Measurements from ENCODE around the gene MAP7D1. TPM values are rescaled to one million over a fixed set of nuclear protein-coding genes. Genes with fewer than 3 reads are reported as not detected.
"Not testable (repeated sequence)": the region's sequence is repeated elsewhere in the genome, so short reads cannot be mapped to it uniquely, and the experiment has no call there.

MAP7D1 gene
- total RNA-seq, 2 experiments from 2014 or later, result 138 to 143 TPM

DNA sequence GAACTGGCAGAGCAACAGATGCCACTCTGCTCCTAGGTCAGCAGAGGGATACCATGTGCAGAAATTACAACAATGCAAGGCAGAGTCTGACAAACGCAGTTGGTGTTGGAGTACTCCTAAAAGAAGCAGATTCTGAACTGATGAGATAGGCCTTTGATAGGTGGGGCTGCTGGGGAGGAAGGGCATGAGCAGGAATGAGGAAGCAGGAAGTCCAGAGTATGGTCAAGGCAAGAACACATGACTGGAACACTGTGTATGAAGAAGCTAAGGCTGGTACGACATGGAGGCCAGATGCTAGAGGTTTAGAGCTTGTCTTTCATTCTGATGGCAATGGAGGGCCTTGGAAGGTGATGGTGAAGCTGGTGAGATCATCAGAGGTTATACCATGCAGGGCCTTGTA lies 56.8 kb downstream of the MAP7D1 start:
- CTCF ChIA-PET, result interaction anchor here (1.3 to 1.6 kb wide), 2 partner anchors 25 to 113 kb away, joined by 3 to 6 read pairs; no protein-coding TSS in a partner anchor
- Mint-ChIP-seq H3K27ac (no peak overlapping the region), H3K27me3 (no peaks in the 10 kb centered on the region), H3K36me3 (no peaks in the 10 kb centered on the region), H3K4me1 (ENCODE audit: low read depth) (peaks cover 4% of the 10 kb centered on the region), H3K9me3 (no peaks in the 10 kb centered on the region), H3K4me3 (no peak overlapping the region)
- intact Hi-C loops (cut with micrococcal nuclease), result no loop called here
- POLR2A ChIA-PET, result no interaction called here
- no peak for DNase-seq

DNA sequence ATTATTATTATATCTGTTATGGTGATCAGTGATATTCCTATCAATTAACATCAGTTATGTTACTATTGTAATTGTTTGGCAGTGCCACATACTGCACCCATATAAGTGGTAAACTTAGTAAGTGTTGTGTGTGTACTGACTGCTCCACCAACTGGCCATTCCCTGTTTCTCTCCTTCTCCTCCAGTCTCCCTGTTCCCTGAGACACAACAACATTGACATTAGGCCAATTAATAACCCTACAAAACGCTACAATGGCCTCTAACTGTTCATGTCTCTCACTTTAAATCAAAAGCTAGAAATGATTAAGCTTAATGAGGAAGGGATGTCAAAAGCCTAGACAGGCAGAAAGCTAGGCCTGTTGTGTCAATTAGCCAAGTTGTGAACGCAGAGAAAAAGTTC lies 61.7 kb downstream of the MAP7D1 start:
- Mint-ChIP-seq H3K27me3 (no peaks in the 10 kb centered on the region), H3K36me3 (no peaks in the 10 kb centered on the region), H3K27ac (no peak overlapping the region), H3K9me3 (no peaks in the 10 kb centered on the region), H3K4me1 (ENCODE audit: low read depth) (peaks cover 10% of the 10 kb centered on the region), H3K4me3 (no peak overlapping the region)
- intact Hi-C loops (cut with micrococcal nuclease), result no loop called here
- DNase-seq, result no peak
- ChIA-PET CTCF (interaction anchor here (0.6 kb wide), 1 partner anchor 208 kb away, joined by 4 read pairs; no protein-coding TSS in a partner anchor), POLR2A (no interaction called here)

DNA sequence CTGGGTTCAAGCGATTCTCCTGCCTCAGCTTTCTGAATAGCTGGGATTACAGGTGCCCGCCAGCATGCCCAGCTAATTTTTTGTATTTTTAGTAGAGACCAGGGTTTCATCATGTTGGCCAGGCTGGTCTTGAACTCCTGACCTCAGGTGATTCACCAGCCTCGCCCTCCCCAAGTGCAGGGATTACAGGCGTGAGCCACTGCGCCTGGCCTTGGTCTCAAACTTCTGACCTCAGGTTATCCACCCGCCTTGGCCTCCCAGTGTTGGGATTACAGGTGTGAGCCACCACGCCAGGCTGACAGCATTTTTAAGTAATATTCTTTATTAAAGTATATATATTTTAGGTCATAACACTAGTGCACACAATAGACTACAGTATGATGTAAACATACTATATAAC lies 65.9 kb downstream of the MAP7D1 start:
- intact Hi-C loops (cut with micrococcal nuclease), result loop anchor here (2.0 to 5.0 kb wide), 5 partner anchors 35 to 1255 kb away; partner anchors contain the start of genes AGO3 and OSCP1
- not testable (repeated sequence) for H3K27me3 Mint-ChIP-seq, H3K9me3 Mint-ChIP-seq, H3K4me3 Mint-ChIP-seq, DNase-seq, H3K27ac Mint-ChIP-seq
- POLR2A ChIA-PET, result interaction anchor here (1.8 kb wide), 1 partner anchor 73 kb away, joined by 13 read pairs; the partner anchor contains the start of gene TRAPPC3
- CTCF ChIA-PET, result interaction anchor here (1.5 to 2.2 kb wide), 2 partner anchors 64 to 72 kb away, joined by 3 to 6 read pairs; partner anchors contain the start of gene TRAPPC3
- H3K36me3 Mint-ChIP-seq, result peaks cover 18% of the 10 kb centered on the region
- H3K4me1 Mint-ChIP-seq (ENCODE audit: low read depth), result peaks cover 31% of the 10 kb centered on the region

DNA sequence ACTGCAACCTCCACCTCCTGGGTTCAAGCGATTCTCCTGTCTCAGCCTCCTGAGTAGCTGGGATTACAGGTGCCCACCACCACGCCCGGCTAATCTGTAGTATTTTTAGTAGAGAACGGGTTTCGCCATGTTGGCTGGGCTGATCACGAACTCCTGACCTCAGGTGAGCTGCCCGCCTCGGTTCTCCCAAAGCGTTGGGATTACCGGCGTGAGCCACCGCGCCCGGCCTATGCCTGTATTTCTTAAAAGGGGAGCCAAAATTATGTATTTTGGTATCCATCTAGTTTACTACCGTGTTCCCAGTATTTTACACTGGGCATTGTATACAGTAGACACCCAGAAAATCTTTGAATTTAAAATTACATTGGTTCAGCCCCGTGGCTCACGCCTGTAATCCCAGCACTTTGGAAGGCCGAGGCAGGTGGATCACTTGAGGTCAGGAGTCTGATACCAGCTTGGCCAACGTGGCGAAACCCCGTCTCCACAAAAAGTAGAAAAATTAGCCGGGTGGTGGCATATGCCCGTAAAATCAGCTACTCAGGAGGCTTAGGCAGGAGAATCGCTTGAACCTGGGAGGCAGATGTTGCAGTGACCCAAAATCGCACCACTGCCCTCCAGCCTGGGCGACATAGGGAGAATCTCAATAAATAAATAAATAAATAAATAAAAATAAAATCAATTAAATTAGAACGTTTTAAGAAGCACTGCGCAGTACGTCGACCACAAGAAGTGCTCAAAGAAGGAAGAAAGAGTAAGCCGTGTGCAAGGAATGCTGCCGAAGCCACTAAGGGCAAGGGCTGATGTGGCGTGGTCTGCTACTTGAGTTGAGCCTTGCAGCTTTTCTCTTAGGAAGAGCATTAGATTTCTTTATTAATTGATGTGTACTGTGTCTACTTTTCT lies 66.8 kb downstream of the MAP7D1 start:
- intact Hi-C loops (cut with micrococcal nuclease), result loop anchor here (2.0 to 5.0 kb wide), 5 partner anchors 35 to 1255 kb away; partner anchors contain the start of genes AGO3 and OSCP1
- DNase-seq, result no peak
- Mint-ChIP-seq H3K4me1 (ENCODE audit: low read depth) (peaks cover 31% of the 10 kb centered on the region), H3K27me3 (no peaks in the 10 kb centered on the region), H3K9me3 (no peaks in the 10 kb centered on the region), H3K36me3 (peaks cover 23% of the 10 kb centered on the region), H3K27ac (peak overlapping the region; percentile 100), H3K4me3 (peak overlapping the region; percentile 99)
- POLR2A ChIA-PET, result interaction anchor here (0.8 to 3.7 kb wide), 7 partner anchors 12 to 84 kb away, joined by 4 to 35 read pairs (median 9); partner anchors contain the start of genes MAP7D1 and TRAPPC3
- CTCF ChIA-PET, result interaction anchor here (0.8 to 3.0 kb wide), 9 partner anchors 32 to 228 kb away, joined by 3 to 37 read pairs (median 5); partner anchors contain the start of genes MAP7D1, OSCP1 and TRAPPC3

DNA sequence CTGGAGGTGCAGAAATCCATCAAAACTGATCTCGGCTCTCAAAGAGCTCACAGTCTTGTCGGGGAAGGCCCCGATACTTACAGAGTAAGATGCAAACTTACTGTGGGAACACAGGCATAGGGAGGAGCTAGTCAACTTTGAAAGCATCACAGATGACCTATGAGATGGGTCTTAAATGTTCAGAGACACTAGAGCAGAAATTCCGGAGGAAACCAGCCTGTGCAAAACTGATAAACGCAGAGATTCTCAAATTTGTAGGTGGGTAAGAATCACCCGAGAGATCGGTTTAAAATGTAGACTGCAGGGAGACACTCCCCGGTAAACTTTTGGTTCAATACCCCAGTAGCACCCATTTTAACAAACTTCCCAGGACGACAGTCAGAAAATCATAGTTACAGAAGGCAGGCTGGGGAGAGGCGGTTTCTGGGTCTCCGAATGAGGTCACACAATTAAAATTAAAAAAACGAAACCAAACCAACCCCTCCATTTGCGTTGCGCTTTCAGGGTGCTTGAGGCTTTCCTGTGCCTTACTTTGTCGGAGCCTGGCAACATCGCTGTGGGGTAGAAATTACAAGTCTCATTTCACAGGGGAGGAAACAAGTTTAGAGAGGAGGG lies 67.5 kb downstream of the MAP7D1 start:
- H3K27me3 Mint-ChIP-seq, result no peaks in the 10 kb centered on the region
- H3K4me3 Mint-ChIP-seq, result peak overlapping the region; percentile 99
- H3K36me3 Mint-ChIP-seq, result peaks cover 23% of the 10 kb centered on the region
- H3K4me1 Mint-ChIP-seq (ENCODE audit: low read depth), result peaks cover 30% of the 10 kb centered on the region
- peak overlapping the region; percentile 100 for H3K27ac Mint-ChIP-seq
- POLR2A ChIA-PET, result interaction anchor here (0.6 to 3.7 kb wide), 14 partner anchors 11 to 118 kb away, joined by 3 to 35 read pairs (median 6); partner anchors contain the start of genes MAP7D1, SH3D21 and TRAPPC3
- intact Hi-C loops (cut with micrococcal nuclease), result loop anchor here (2.0 to 5.0 kb wide), 5 partner anchors 36 to 1254 kb away; partner anchors contain the start of genes AGO3 and OSCP1
- CTCF ChIA-PET, result interaction anchor here (0.8 to 3.0 kb wide), 9 partner anchors 33 to 227 kb away, joined by 3 to 37 read pairs (median 5); partner anchors contain the start of genes MAP7D1, OSCP1 and TRAPPC3
- H3K9me3 Mint-ChIP-seq, result no peaks in the 10 kb centered on the region
- peak; percentile 63 for DNase-seq

DNA sequence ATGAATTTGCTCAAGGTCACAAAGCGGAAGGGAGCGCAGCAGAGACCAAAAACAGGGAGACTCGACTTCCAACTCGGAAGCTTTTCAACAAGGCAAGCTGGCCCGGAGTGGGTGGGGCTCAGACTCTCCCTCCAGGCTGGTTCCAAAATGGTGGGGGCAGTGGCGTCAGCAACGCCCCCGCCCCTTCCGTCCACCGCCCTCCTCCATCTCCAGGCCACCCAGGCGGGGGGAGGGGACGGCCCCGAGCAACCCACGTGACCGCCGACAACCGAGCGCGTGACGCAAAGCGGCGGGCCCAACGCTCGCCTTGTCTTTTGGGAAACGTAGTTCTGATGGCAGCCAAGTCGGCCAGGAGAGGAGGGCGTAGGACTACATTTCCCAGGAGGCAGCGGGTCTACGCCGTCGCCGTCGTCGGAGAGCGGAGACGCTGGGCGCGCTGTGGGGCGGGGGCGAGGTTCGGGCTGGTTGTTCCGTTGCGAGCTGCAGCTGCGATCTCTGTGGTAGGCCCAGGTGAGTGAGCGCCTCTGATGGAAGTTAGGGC lies 68.1 kb downstream of the MAP7D1 start, which contains the start of gene THRAP3:
Gene THRAP3, plus strand, starts transcription at position 448 of the 541 bp plus-strand sequence. CDS start 58,121 bp downstream, outside the sequence.
- Mint-ChIP-seq H3K36me3 (peaks cover 23% of the 10 kb centered on the region), H3K27me3 (no peaks in the 10 kb centered on the region)
- intact Hi-C loops (cut with micrococcal nuclease), result loop anchor here (1.0 to 5.0 kb wide), 9 partner anchors 37 to 1253 kb away; partner anchors contain the start of genes AGO3, OSCP1 and TRAPPC3

DNA sequence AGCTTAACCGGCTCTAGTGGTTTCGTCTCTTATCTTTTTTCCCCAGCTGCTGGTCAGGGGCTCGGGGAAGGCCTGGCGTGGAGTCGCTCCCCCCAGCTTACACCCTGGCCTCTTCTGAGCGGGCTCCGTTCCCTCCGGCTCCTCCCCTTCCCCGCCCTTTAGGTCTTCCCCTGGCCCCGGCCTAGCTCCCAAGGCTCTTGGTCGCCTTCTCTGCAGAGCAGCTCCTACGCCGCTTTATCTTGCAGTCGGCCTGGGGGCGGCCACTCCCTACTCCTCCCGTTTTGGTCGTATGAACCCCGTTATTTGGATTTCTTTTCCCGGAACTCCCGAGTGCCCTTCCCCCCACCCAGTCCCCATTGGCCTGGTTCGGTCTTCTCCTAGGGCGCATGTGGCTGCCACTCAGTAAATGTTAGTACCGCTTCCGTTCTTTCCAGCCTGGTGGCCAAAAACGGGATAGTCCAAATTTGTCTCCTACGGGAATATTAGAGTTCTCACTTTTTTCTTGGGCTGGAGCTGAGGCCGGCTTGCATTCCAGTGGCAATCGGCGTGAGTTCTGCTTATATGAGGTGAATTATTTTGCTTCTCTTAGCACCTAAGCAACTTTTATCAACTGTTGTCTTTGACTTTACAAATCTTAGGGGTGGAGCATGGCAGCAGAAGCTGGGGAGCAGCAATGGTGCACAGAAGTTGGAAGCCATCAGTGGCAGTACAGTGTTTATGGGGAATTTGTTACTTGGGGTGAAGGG lies 68.8 kb downstream of the MAP7D1 start:
- ChIA-PET POLR2A (interaction anchor here (0.7 to 3.7 kb wide), 14 partner anchors 10 to 239 kb away, joined by 3 to 35 read pairs (median 4); partner anchors contain the start of genes MAP7D1 and TRAPPC3), CTCF (interaction anchor here (0.8 to 3.0 kb wide), 12 partner anchors 18 to 343 kb away, joined by 3 to 37 read pairs (median 5); partner anchors contain the start of genes AGO1, MAP7D1 and TRAPPC3)
- Mint-ChIP-seq H3K36me3 (peaks cover 23% of the 10 kb centered on the region), H3K9me3 (no peaks in the 10 kb centered on the region), H3K4me1 (ENCODE audit: low read depth) (peaks cover 30% of the 10 kb centered on the region), H3K4me3 (peak overlapping the region; percentile 99), H3K27me3 (no peaks in the 10 kb centered on the region), H3K27ac (peak overlapping the region; percentile 100)
- DNase-seq, result no peak
- intact Hi-C loops (cut with micrococcal nuclease), result loop anchor here (1.0 to 5.0 kb wide), 8 partner anchors 37 to 1253 kb away; partner anchors contain the start of genes AGO3, OSCP1 and TRAPPC3

More for the DNA sequence above, 68.1 kb downstream of the MAP7D1 start, which contains the start of gene THRAP3:
- Mint-ChIP-seq H3K27ac (peak within 1 kb of the TSS; percentile 100), H3K4me1 (ENCODE audit: low read depth) (peaks cover 30% of the 10 kb centered on the region), H3K4me3 (peak within 1 kb of the TSS; percentile 99), H3K9me3 (no peaks in the 10 kb centered on the region)
- ChIA-PET CTCF (interaction anchor here (0.8 to 3.0 kb wide), 10 partner anchors 34 to 226 kb away, joined by 3 to 37 read pairs (median 6); partner anchors contain the start of genes MAP7D1, OSCP1 and TRAPPC3), POLR2A (interaction anchor here (0.6 to 3.7 kb wide), 15 partner anchors 10 to 240 kb away, joined by 3 to 35 read pairs (median 4); partner anchors contain the start of genes MAP7D1, SH3D21 and TRAPPC3)
- peak; percentile 100 for DNase-seq

DNA sequence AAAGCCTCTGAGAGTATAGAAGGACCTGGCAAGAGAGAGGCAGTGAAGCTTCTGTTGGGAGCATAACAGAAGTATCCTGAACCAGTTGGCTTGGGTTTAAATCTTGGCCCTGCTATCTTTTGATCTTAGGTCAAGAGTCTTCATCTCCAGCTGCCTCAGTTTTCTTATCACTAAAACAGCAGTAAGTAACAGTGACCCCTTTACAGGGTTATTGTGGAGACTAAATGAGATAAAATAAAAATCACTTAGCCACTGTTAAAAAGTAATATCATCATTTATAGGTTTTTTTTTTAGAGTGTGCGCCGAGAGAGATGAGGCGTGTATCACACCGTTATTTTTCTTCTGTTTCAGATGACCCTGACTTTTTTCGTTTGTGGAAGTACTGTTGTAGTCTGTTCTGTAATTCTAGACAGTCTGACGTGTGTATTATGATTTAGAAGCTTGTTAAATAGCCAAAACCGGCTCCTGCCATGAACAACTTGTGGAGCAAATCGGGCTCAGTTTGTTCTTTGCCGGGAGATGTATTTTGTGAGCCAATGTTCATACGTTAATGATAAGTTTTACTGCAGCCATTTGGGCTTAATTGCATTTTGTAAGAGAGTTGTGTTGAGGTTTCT lies 69.4 kb downstream of the MAP7D1 start:
- ChIA-PET POLR2A (interaction anchor here (0.6 to 3.7 kb wide), 8 partner anchors 9 to 141 kb away, joined by 3 to 35 read pairs (median 9); partner anchors contain the start of genes MAP7D1 and TRAPPC3), CTCF (interaction anchor here (0.8 to 3.0 kb wide), 8 partner anchors 18 to 344 kb away, joined by 3 to 19 read pairs (median 6); partner anchors contain the start of gene AGO1)
- DNase-seq, result no peak
- H3K4me1 Mint-ChIP-seq (ENCODE audit: low read depth), result peaks cover 31% of the 10 kb centered on the region
- peak overlapping the region; percentile 100 for H3K27ac Mint-ChIP-seq
- peaks cover 24% of the 10 kb centered on the region for H3K36me3 Mint-ChIP-seq
- H3K4me3 Mint-ChIP-seq, result peak overlapping the region; percentile 99
- intact Hi-C loops (cut with micrococcal nuclease), result loop anchor here (2.0 kb wide), 1 partner anchor 59 kb away; no protein-coding TSS in a partner anchor
- H3K9me3 Mint-ChIP-seq, result no peaks in the 10 kb centered on the region
- no peaks in the 10 kb centered on the region for H3K27me3 Mint-ChIP-seq

DNA sequence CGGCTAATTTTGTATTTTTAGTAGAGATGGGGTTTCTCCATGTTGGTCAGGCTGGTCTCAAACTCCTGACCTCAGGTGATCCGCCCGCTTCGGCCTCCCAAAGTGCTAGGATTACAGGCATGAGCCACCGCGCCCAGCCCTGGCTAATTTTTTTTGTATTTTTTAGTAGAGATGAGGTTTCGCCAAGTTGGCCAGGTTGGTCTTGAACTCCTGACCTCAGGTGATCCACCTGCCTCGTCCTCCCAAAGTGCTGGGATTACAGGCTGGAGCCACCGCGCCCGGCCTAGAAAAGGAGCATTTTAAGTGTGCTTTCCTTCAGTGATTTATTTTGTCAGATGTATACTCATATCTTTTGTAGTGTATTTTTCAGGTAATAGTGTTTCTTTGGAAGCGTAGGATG lies 74.3 kb downstream of the MAP7D1 start:
- peaks cover 51% of the 10 kb centered on the region for H3K4me1 Mint-ChIP-seq (ENCODE audit: low read depth)
- H3K27me3 Mint-ChIP-seq; POLR2A ChIA-PET; H3K27ac Mint-ChIP-seq; H3K4me3 Mint-ChIP-seq; intact Hi-C loops (cut with micrococcal nuclease); H3K9me3 Mint-ChIP-seq; CTCF ChIA-PET: not testable (repeated sequence)
- peaks cover 31% of the 10 kb centered on the region for H3K36me3 Mint-ChIP-seq
- DNase-seq, result peak; percentile 7
